DND-41 (cell line): Measurements from ENCODE around the gene OPCML.

Experiments used
- ATAC-seq: fragments of 200-7000 bp; cut with Tn5 transposase; 3 replicates; pipeline ENCODE4 v1.9.1; 2021; ENCODE audit warnings: low read depth; ENCODE audit not compliant: insufficient read depth
- DNase-seq: peaks from one replicate; pipeline ENCODE4 v3.0.0-alpha.2; 2020
- H2AFZ ChIP-seq: 2 replicates; pipeline ENCODE4 v1.6.0; 2012; ENCODE audit warnings: low read depth, low read length
- H3K27ac ChIP-seq: 2 replicates; pipeline ENCODE4 v1.5.1; 2012; ENCODE audit warnings: low read length, inconsistent platforms
- H3K27me3 ChIP-seq: fragments of 200-600 bp; sonication (generic); 2 replicates; pipeline ENCODE4 v1.6.0; 2012; ENCODE audit warnings: low read length, mild to moderate bottlenecking, inconsistent platforms; ENCODE audit not compliant: insufficient read depth, poor library complexity
- H3K36me3 ChIP-seq: 2 replicates; pipeline ENCODE4 v1.5.1; 2012; ENCODE audit warnings: low read length, inconsistent platforms; ENCODE audit not compliant: insufficient read depth
- H3K4me1 ChIP-seq: 2 replicates; pipeline ENCODE4 v1.5.1; 2012; ENCODE audit warnings: mild to moderate bottlenecking, low read length; ENCODE audit not compliant: insufficient read depth
- H3K4me2 ChIP-seq: 2 replicates; pipeline ENCODE4 v1.6.0; 2012; ENCODE audit warnings: mild to moderate bottlenecking, moderate library complexity, low read length, inconsistent platforms; ENCODE audit not compliant: insufficient read depth
- H3K4me3 ChIP-seq, 2 experiments: fragments of 200-600 bp in 1 of 2; shearing (Covaris generic) in 1 of 2; 2 replicates each; pipeline ENCODE4 v1.5.1; 2012 to 2016; ENCODE audit warnings: inconsistent platforms in 2 of 2, low read length in 2 of 2, mild to moderate bottlenecking in 2 of 2, low read depth in 1 of 2, moderate library complexity in 1 of 2
- H3K79me2 ChIP-seq: 2 replicates; pipeline ENCODE4 v1.6.0; 2012; ENCODE audit warnings: low read length, inconsistent platforms; ENCODE audit not compliant: insufficient read depth
- H3K9ac ChIP-seq: 2 replicates; pipeline ENCODE4 v1.6.0; 2012; ENCODE audit warnings: low read depth, mild to moderate bottlenecking, inconsistent platforms, low read length, moderate library complexity
- H3K9me3 ChIP-seq: 2 replicates; pipeline ENCODE4 v1.5.1; 2012; ENCODE audit warnings: low read length, moderate library complexity, mild to moderate bottlenecking, inconsistent platforms; ENCODE audit not compliant: insufficient read depth, severe bottlenecking
- H4K20me1 ChIP-seq: 2 replicates; pipeline ENCODE4 v1.6.0; 2012; ENCODE audit warnings: low read length; ENCODE audit not compliant: insufficient read depth
- EZH2 ChIP-seq: IDR thresholded peaks from 3 replicates; pipeline ENCODE4 v1.6.1; 2012; ENCODE audit warnings: borderline replicate concordance, low read depth, mild to moderate bottlenecking, moderate library complexity, low read length, inconsistent platforms; ENCODE audit not compliant: severe bottlenecking
- TF ChIP-seq, protein P1 (sequence below): IDR thresholded peaks from 2 replicates; pipeline ENCODE4 v1.5.1; 2012; ENCODE audit warnings: borderline replicate concordance, low read length, moderate library complexity, mild to moderate bottlenecking; ENCODE audit not compliant: poor library complexity, severe bottlenecking; ENCODE audit errors: extremely low read depth

OPCML gene

GRCh38 chr11:133497477-133498140 lies 34.7 kb downstream of the OPCML start:
- Histone ChIP-seq H2AFZ (no peak overlapping the region), H3K4me2 (no peak overlapping the region), H3K36me3 (no peaks in the 10 kb centered on the region), H3K9ac (no peak overlapping the region), H3K9me3 (no peaks in the 10 kb centered on the region), H4K20me1 (no peaks in the 10 kb centered on the region), H3K4me3 (no peak overlapping the region), H3K27ac (no peak overlapping the region), H3K79me2 (no peaks in the 10 kb centered on the region), H3K4me1 (no peaks in the 10 kb centered on the region), H3K27me3 (peaks cover 6% of the 10 kb centered on the region)
- DNase-seq = no peak
- TF ChIP-seq EZH2 = no peak
- TF ChIP-seq, protein P1, sequence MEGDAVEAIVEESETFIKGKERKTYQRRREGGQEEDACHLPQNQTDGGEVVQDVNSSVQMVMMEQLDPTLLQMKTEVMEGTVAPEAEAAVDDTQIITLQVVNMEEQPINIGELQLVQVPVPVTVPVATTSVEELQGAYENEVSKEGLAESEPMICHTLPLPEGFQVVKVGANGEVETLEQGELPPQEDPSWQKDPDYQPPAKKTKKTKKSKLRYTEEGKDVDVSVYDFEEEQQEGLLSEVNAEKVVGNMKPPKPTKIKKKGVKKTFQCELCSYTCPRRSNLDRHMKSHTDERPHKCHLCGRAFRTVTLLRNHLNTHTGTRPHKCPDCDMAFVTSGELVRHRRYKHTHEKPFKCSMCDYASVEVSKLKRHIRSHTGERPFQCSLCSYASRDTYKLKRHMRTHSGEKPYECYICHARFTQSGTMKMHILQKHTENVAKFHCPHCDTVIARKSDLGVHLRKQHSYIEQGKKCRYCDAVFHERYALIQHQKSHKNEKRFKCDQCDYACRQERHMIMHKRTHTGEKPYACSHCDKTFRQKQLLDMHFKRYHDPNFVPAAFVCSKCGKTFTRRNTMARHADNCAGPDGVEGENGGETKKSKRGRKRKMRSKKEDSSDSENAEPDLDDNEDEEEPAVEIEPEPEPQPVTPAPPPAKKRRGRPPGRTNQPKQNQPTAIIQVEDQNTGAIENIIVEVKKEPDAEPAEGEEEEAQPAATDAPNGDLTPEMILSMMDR = no peak
- ATAC-seq = no peak

DNA sequence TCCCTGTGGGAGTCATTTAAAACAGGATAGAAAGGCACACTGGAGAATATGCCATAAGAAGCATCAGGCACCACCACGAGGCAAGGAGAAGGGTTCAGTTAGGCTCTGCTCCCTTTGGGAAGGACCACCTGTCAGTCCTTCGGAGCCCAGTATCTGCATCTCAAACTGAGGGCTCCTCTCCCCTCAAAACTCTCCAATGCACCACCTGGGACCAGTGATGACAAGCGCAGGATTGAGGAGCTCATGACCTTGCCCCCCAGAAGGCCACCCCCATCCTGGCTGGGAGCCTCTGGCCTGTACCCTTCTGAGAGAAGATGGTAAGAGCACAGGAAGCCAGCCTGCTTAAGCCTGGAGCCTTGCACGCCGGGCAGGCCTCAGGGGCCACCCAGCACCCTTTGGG lies 39.4 kb downstream of the OPCML start:
- TF ChIP-seq, protein P1 = no peak
- no peak for TF ChIP-seq EZH2
- no peak overlapping the region for H3K9ac ChIP-seq
- H3K4me1 ChIP-seq = no peaks in the 10 kb centered on the region
- ATAC-seq (no peak), DNase-seq (no peak)
- H2AFZ ChIP-seq = no peak overlapping the region
- H3K9me3 ChIP-seq = no peaks in the 10 kb centered on the region
- H3K4me3 ChIP-seq = no peak overlapping the region
- H3K27ac ChIP-seq = no peak overlapping the region
- H3K79me2 ChIP-seq = no peaks in the 10 kb centered on the region
- H3K4me2 ChIP-seq = no peak overlapping the region
- H3K36me3 ChIP-seq = no peaks in the 10 kb centered on the region
- peaks cover 4% of the 10 kb centered on the region for H3K27me3 ChIP-seq
- no peaks in the 10 kb centered on the region for H4K20me1 ChIP-seq

- Histone ChIP-seq H3K36me3 (no peaks in the 10 kb centered on the region), H4K20me1 (no peaks in the 10 kb centered on the region), H2AFZ (no peak overlapping the region), H3K27me3 (no peaks in the 10 kb centered on the region), H3K79me2 (no peaks in the 10 kb centered on the region), H3K4me2 (no peak overlapping the region), H3K9ac (no peak overlapping the region), H3K27ac (no peak overlapping the region), H3K9me3 (no peaks in the 10 kb centered on the region), H3K4me1 (no peaks in the 10 kb centered on the region), H3K4me3 (no peak overlapping the region)
- DNase-seq (no peak), ATAC-seq (no peak)
- TF ChIP-seq EZH2 = no peak
- TF ChIP-seq, protein P1 = no peak
Measured at GRCh38 chr11:133491680-133492383, 40.5 kb downstream of the OPCML start.
